G401.6 (cell line): ENCODE data around the gene ACYP2.
"Not testable (repeated sequence)": the region's sequence is repeated elsewhere in the genome, so short reads cannot be mapped to it uniquely, and the experiment has no call there.

Source experiments
- FAIRE-seq: peaks from 2 replicates; lab custom pipeline; 2012; peaks lifted over from hg19 to GRCh38; lab: Jason Lieb, UNC

The ACYP2 gene

GRCh38 chr2:54115284-54116137, at the start of gene ACYP2:
Gene ACYP2, plus strand, starts transcription at chr2:54115615.
- FAIRE-seq: peak; percentile 89

- FAIRE-seq: no peak
Measured at GRCh38 chr2:54065891-54066290, 49.5 kb upstream of the ACYP2 start.

- no peak for FAIRE-seq
Measured at GRCh38 chr2:54067851-54068375, 47.5 kb upstream of the ACYP2 start.

GRCh38 chr2:54072483-54072882, 42.9 kb upstream of the ACYP2 start:
- not testable (repeated sequence) for FAIRE-seq

GRCh38 chr2:54073796-54074195, 41.6 kb upstream of the ACYP2 start:
- no peak for FAIRE-seq

GRCh38 chr2:54074606-54075341, 40.6 kb upstream of the ACYP2 start:
- FAIRE-seq: no peak

- no peak for FAIRE-seq
Measured at GRCh38 chr2:54076586-54076985, 38.8 kb upstream of the ACYP2 start.

- no peak for FAIRE-seq
Measured at GRCh38 chr2:54077088-54077900, 38.1 kb upstream of the ACYP2 start.

GRCh38 chr2:54079331-54079730, 36.1 kb upstream of the ACYP2 start:
- FAIRE-seq: no peak

GRCh38 chr2:54081574-54081973, 33.8 kb upstream of the ACYP2 start:
- FAIRE-seq: no peak

GRCh38 chr2:54083021-54083420, 32.4 kb upstream of the ACYP2 start:
- no peak for FAIRE-seq

- FAIRE-seq: no peak
Measured at GRCh38 chr2:54083445-54083844, 32.0 kb upstream of the ACYP2 start.

- no peak for FAIRE-seq
Measured at GRCh38 chr2:54084600-54084999, 30.8 kb upstream of the ACYP2 start.

- no peak for FAIRE-seq
Measured at GRCh38 chr2:54085069-54085468, 30.3 kb upstream of the ACYP2 start.

- FAIRE-seq: no peak
Measured at GRCh38 chr2:54086157-54086556, 29.3 kb upstream of the ACYP2 start.

GRCh38 chr2:54088191-54088634, 27.2 kb upstream of the ACYP2 start:
- FAIRE-seq: no peak

- FAIRE-seq: no peak
Measured at GRCh38 chr2:54088719-54089118, 26.7 kb upstream of the ACYP2 start.

GRCh38 chr2:54090521-54091117, 24.8 kb upstream of the ACYP2 start:
- no peak for FAIRE-seq

GRCh38 chr2:54092940-54093339, 22.5 kb upstream of the ACYP2 start:
- no peak for FAIRE-seq

GRCh38 chr2:54095406-54095805, 20.0 kb upstream of the ACYP2 start:
- FAIRE-seq: not testable (repeated sequence)

GRCh38 chr2:54096141-54096540, 19.3 kb upstream of the ACYP2 start:
- FAIRE-seq: not testable (repeated sequence)

- FAIRE-seq: no peak
Measured at GRCh38 chr2:54097124-54097523, 18.3 kb upstream of the ACYP2 start.
